ENCODE data around the gene NCKAP5. TPM values are rescaled to one million over a fixed set of nuclear protein-coding genes. Genes with fewer than 3 reads are reported as not detected.

Gene NCKAP5
- total and polyA plus RNA-seq, 9 of the 15 experiments (the other 6 are each of a cell fraction or from before 2014, with no cell fraction given): not detected

- in situ Hi-C loops (cut with MboI) (no loop called here), intact Hi-C loops (cut with micrococcal nuclease) (no loop called here)
- H3K4me3 ChIP-seq: no peak overlapping the region
- WGBS (ENCODE audit: insufficient coverage, low coverage, missing lambda C conversion rate): 0% methylated on average over 3 of the region's 3 CpGs
- no peak overlapping the region for H3K9ac ChIP-seq (ENCODE audit: insufficient read depth in 1 of 2, low read depth in 2 of 2, low read length in 2 of 2)
- no peaks in the 10 kb centered on the region for H4K20me1 ChIP-seq (replicated peaks; ENCODE audit: control insufficient read depth, insufficient read depth, low read length)
- no peaks in the 10 kb centered on the region for H3K36me3 ChIP-seq (ENCODE audit: control insufficient read depth, insufficient read depth, low read length)
- DNase-seq (ENCODE audit: extremely low read depth in 1 of 4, low spot score in 3 of 4) (no peak), ATAC-seq (no peak), FAIRE-seq (no peak)
- TF ChIP-seq POU5F1 (IDR thresholded peaks at IDR 0.05; ENCODE audit: borderline replicate concordance, low read depth, low read length, partially characterized antibody) (no peak), TFE3 (CRISPR knock-in tag; IDR thresholded peaks at IDR 0.05) (no peak), ZNF165 (CRISPR knock-in tag; IDR thresholded peaks at IDR 0.05; ENCODE audit: borderline replicate concordance) (no peak), SRSF9 (IDR thresholded peaks at IDR 0.05; ENCODE audit: borderline replicate concordance, low read depth, low read length) (no peak), ZBTB49 (CRISPR knock-in tag; IDR thresholded peaks at IDR 0.05; ENCODE audit: borderline replicate concordance) (no peak), MTA2 (IDR thresholded peaks at IDR 0.05; ENCODE audit: low read depth) (no peak), GTF2A2 (tag; IDR thresholded peaks at IDR 0.05) (no peak), RAD21 (CRISPR knock-in tag; conservative IDR thresholded peaks at IDR 0.05 in 1 of 2, IDR thresholded peaks at IDR 0.05 in 1 of 2) (no peak), SNIP1 (IDR thresholded peaks at IDR 0.05; ENCODE audit: low read depth) (no peak)
- no peak overlapping the region for H2AFZ ChIP-seq (ENCODE audit: low read depth, low read length)
- no peak overlapping the region for H3K4me2 ChIP-seq (ENCODE audit: insufficient read depth, low read length)
- no peaks in the 10 kb centered on the region for H3K9me1 ChIP-seq (ENCODE audit: control insufficient read depth, insufficient read depth, low read length)
- no TSS peak for BruUV-seq (replicated peaks)
- no peaks in the 10 kb centered on the region for H3K79me2 ChIP-seq (ENCODE audit: control insufficient read depth, insufficient read depth, low read length)
- H3K4me1 ChIP-seq (replicated peaks in 1 of 2; ENCODE audit: control insufficient read depth in 2 of 2, insufficient read depth in 2 of 2, low read length in 2 of 2): no peaks in the 10 kb centered on the region
- no peaks in the 10 kb centered on the region for H3K9me3 ChIP-seq (replicated peaks; ENCODE audit: control insufficient read depth, insufficient read depth, low read depth, low read length)
- H3K27me3 ChIP-seq (ENCODE audit: control insufficient read depth in 2 of 2, insufficient read depth in 2 of 2, low read length in 2 of 2): no peaks in the 10 kb centered on the region
- POLR2A ChIA-PET: no interaction called here
- CTCF ChIA-PET (ENCODE audit: low intra/inter-chr PET ratio): no interaction called here
- H3K27ac ChIP-seq (ENCODE audit: extremely low read depth, low read depth, low read length): no peak overlapping the region
Observed at GRCh38 chr2:133167990-133168389, 400.3 kb downstream of the NCKAP5 start.

All from K562 (cell line).